Activated CD4-positive, alpha-beta T cell treated with anti-CD3 and anti-CD28 coated beads for 4 hours (primary cell): ENCODE measurements around the gene SLC15A1.

Experiments used
- DNase-seq, 2 donors: peaks; one replicate each; pipeline ENCODE4 v3.0.0-alpha.2; 2020

SLC15A1 gene, protein sequence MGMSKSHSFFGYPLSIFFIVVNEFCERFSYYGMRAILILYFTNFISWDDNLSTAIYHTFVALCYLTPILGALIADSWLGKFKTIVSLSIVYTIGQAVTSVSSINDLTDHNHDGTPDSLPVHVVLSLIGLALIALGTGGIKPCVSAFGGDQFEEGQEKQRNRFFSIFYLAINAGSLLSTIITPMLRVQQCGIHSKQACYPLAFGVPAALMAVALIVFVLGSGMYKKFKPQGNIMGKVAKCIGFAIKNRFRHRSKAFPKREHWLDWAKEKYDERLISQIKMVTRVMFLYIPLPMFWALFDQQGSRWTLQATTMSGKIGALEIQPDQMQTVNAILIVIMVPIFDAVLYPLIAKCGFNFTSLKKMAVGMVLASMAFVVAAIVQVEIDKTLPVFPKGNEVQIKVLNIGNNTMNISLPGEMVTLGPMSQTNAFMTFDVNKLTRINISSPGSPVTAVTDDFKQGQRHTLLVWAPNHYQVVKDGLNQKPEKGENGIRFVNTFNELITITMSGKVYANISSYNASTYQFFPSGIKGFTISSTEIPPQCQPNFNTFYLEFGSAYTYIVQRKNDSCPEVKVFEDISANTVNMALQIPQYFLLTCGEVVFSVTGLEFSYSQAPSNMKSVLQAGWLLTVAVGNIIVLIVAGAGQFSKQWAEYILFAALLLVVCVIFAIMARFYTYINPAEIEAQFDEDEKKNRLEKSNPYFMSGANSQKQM

DNA sequence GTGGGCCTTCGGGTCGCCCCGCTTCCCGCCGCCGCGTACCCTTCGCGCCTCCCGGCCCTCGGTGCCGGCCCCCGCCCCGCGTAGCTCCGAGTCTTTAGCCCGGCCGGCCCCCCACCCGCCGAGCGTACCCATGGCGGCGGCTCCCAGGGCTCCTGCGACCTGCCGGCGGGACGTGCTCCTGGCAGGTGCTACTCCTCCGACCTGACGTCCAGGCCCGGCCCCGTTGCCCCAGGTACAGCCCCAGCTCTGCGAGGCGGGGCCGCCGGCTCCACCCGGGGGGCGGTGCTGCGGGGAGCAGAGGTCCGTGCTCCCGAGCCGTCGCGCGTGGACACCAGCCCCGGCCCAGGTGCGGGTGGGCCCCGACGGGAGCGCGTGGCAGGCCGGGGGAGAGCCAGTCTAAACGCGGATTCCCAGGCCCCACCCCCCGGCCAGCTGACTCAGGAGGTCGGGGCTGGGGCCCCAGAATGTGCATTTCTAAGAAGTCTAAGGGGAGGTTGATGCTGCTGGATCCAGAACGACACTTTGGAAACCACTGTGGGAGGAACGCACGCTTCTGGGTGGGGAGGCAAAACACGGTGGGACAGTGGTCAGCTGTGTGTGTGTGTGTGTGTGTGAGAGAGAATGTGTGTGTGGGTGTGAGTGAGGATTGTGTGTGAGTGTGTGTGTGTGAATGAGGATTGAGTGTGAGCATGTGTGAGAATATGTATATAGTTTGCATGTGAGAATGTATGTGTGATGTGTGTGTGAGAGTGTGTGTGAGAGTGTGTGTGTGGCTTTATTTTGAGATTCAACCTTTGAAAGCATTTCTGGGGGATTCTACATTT is at the start of gene SLC15A1:
SLC15A1 (minus strand) TSS at position 206 of the 824 bp plus-strand sequence; CDS start at position 132, 74 bp downstream.
- no peak for DNase-seq

GRCh38 chr13:98801626-98802418 is 49.4 kb upstream of the SLC15A1 start:
- DNase-seq = no peak

- DNase-seq = no peak
Measured at GRCh38 chr13:98800078-98800477, 47.6 kb upstream of the SLC15A1 start.

DNA sequence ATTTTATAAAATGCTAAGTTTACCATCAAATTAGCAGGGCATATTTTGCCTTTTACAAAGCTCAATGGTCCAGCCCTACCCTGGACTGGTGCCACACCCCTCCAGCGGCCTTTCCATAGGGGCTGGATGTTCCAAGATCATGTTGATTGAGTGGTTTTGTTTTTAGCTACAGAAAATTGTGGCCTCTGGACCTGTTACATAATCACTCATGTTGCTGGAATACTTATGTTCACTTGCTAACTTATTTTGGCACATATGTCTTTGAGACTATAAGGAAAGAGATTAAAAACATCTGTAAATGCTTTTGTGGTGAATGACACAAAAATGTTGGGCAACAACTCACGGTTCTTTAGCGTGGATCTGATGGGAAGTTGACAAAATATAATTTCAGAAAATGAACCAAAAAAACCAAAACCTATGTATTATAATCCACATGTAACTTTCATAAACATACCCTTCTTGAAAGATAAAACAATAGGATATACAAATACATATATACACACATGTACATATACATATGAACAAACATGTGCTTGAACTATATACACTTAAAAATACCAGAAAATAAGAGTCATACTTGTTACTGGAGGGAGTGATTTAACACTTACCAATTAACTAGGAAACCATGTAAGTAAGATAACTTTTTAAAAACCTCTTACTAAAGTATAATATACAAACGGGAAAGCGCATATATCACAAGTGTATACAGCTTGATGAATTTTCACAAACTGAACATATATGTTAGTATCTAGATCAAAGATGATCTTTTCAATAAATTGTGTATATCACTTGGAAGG is 46.6 kb upstream of the SLC15A1 start:
- no peak for DNase-seq

GRCh38 chr13:98797456-98797855 is 45.0 kb upstream of the SLC15A1 start:
- DNase-seq = no peak

- DNase-seq = no peak
Measured at GRCh38 chr13:98796798-98797197, 44.3 kb upstream of the SLC15A1 start.

GRCh38 chr13:98796191-98796590 is 43.7 kb upstream of the SLC15A1 start:
- no peak for DNase-seq

GRCh38 chr13:98795220-98795619 is 42.7 kb upstream of the SLC15A1 start:
- DNase-seq = no peak

- no peak for DNase-seq
Measured at GRCh38 chr13:98794498-98794897, 42.0 kb upstream of the SLC15A1 start.

DNA sequence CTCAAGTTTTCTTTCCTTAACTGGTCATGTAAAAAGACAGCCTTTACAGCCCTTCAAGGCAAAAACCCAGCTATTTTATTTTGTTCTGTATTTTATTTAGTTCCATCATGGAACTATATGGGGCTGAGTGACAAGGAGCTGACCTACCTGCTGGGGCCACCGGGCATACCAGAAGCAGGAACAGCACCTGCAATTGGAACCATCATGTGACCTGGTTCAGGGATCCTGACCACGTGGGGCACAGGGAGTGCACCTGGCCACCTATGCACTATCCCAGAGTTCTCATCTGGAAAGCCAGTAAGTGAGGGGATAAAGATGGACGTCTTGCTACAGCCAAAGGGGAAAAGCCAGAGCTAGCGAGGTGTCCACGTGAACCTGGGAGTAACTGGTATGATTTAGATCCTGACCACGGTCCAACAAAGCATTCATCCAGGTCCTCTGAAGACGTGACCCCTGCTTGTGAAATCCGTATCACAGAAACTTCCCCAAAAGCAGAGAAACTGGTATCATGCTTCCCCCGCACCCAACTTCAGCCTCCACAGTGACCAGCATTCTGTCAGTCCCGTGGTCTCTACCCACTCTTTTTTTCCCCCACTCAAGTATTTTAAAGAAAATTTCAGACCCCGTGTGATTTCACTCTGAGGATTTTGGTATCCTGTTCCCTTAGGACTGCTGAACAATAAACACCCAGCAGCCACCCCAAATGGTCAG is 40.5 kb upstream of the SLC15A1 start:
- no peak for DNase-seq

DNA sequence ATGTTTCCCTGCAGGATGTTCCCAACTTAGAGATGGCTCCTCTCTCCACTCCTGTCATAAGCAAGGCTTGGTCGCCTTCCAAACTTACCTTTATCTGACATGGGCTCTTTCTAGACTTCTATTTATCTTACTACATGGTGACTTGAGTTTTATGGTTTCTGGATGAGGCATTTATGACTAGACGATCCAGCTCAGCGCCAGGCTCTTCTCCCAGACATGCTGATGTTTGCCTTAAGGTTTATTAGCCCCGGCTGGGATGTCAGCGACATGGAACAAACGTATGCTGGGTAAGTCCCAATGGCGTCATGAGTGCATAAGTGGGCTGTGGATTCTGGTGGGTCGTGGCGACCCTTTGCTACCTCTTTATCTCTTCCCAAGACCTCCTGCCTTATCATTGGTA is 39.8 kb upstream of the SLC15A1 start:
- DNase-seq = no peak

- no peak for DNase-seq
Measured at GRCh38 chr13:98791611-98792010, 39.1 kb upstream of the SLC15A1 start.

GRCh38 chr13:98787996-98788395 is 35.5 kb upstream of the SLC15A1 start:
- no peak for DNase-seq

DNA sequence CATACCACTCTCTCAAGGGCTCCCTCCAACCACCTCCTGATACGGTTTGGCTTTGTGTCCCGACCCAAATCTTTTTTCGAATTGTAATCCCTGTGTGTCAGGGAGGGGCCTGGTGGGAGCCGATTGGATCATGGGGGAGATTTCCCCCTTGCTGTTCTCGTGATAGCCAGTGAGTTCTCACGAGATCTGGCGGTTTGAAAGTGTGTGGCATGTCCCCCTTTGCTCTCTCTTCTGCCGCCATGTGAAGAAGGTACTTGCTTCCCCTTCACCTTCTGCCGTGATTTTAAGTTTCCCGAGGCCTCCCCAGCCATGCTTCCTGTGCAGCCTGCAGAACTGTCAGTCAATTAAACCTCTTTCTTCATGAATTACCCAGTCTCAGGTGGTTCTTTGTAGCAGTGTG is 34.7 kb upstream of the SLC15A1 start:
- no peak for DNase-seq

GRCh38 chr13:98786023-98786422 is 33.6 kb upstream of the SLC15A1 start:
- DNase-seq = no peak

DNA sequence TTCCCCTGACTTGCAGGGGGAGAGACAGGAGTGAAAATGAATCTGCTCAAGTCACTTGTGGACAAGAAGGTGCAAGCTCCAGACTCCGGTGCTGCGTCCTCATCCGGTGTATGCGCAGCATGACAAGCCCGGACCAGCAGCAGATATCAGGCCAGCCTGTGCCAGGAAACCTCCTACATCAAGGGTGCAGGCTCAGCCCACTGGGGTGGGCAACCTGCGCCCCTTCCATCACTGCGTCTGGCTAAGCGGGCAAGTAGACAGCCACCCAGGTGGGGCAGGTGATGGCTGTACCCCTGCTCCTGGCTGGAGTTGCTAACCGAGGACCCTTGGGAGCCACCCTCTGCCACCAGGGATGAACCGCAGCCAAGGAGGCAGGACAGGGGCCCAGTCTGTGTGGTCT is 32.9 kb upstream of the SLC15A1 start:
- no peak for DNase-seq

- DNase-seq = no peak
Measured at GRCh38 chr13:98784666-98785065, 32.2 kb upstream of the SLC15A1 start.

- DNase-seq = no peak
Measured at GRCh38 chr13:98783856-98784478, 31.5 kb upstream of the SLC15A1 start.

- DNase-seq = no peak
Measured at GRCh38 chr13:98782654-98783053, 30.2 kb upstream of the SLC15A1 start.

GRCh38 chr13:98781905-98782304 is 29.4 kb upstream of the SLC15A1 start:
- DNase-seq = no peak

DNA sequence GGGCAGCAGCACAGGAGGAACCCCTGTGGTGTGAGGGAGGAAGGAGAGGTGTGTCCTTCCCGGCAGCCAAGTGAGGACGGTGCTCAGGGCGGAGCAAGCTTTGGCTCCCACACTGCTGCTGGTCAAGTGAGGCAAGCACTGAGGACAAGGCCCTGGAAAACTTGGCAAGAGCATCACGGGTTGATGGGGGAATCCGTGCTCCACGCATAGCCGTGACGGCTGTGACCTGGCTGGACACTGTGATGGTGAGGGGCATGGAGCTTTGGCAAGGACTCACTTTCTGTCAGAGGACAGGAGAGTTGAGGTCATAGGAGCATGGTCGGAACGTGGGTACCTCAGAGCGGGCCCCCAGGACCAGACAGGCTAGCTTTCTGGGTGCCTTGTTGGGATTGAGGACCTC is 29.0 kb upstream of the SLC15A1 start:
- no peak for DNase-seq
